ENCODE results near the gene RHBDD3. TPM values are rescaled to one million over a fixed set of nuclear protein-coding genes. Genes with fewer than 3 reads are reported as not detected.

RHBDD3 gene
- total and polyA plus RNA-seq, 2 of the 8 experiments (the other 6 are each of a cell fraction or from before 2014, with no cell fraction given): 72.1 to 117 TPM

DNA sequence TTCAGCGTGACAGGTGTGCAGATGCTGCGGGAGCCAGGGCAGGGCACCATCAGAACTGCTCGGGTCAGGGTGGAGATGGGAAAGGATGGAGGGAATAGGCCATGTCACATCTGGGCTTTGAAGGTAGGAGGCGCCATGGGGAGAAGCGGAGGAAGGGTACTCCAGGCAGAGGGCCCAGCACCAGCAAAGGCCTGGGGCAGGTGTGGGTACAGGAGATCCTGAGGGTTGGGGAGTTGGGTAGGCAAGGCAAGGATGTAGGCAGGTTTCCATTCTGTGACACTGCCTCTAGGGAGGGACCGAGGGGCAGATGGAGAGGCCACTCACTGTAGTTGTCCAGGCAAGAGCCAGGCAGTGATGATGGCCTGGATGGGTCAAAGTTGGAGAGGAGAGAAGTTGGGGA, 53.5 kb downstream of the RHBDD3 start:
- FAIRE-seq: no peak
- POLR2A ChIA-PET (ENCODE audit: partially characterized antibody): interaction anchor here (1.5 kb wide), 1 partner anchor 53 kb away, joined by 5 read pairs; no protein-coding TSS in a partner anchor
- CTCF ChIA-PET (ENCODE audit: partially characterized antibody): interaction anchor here (1.0 to 4.3 kb wide), 9 partner anchors 8 to 45 kb away, joined by 3 to 28 read pairs (median 5); partner anchors contain the start of gene EMID1

More for the DNA sequence above, 53.5 kb downstream of the RHBDD3 start:
- Histone ChIP-seq H3K14ac (ENCODE audit: insufficient read length) (no peak overlapping the region), H2AFZ (ENCODE audit: low read length) (no peak overlapping the region), H3K23me2 (ENCODE audit: low read depth, low read length) (no peaks in the 10 kb centered on the region), H3K4me2 (ENCODE audit: insufficient read depth in 1 of 2, low read depth in 2 of 2, low read length in 2 of 2) (no peak overlapping the region), H3K23ac (ENCODE audit: insufficient read length) (no peak overlapping the region), H2BK15ac (ENCODE audit: low read length) (0 out of 2 replicates have a peak overlapping the region, but pooled peaks have one; percentile 46), H3K79me1 (ENCODE audit: low read depth, low read length) (peaks cover 5% of the 10 kb centered on the region), H3K18ac (ENCODE audit: extremely low read depth, low read length) (no peak overlapping the region), H3K4ac (replicated peaks; ENCODE audit: insufficient read length, low read depth, low read length) (no peak overlapping the region), H3K4me3 (ENCODE audit: extremely low read depth in 1 of 4, insufficient read depth in 2 of 4, low read depth in 3 of 4, low read length in 4 of 4) (no peak overlapping the region), H2AK5ac (ENCODE audit: low read depth, low read length) (no peak overlapping the region), H3K79me2 (ENCODE audit: control insufficient read depth in 1 of 2, insufficient read depth in 2 of 2, low read length in 2 of 2) (no peaks in the 10 kb centered on the region), H3K9me3 (ENCODE audit: insufficient read depth in 2 of 2, low read depth in 1 of 2, low read length in 1 of 2) (no peaks in the 10 kb centered on the region), H2BK20ac (ENCODE audit: low read length) (no peak overlapping the region), H2BK120ac (replicated peaks; ENCODE audit: low read depth, low read length) (no peak overlapping the region), H2BK12ac (ENCODE audit: low read depth, low read length) (no peak overlapping the region), H4K8ac (ENCODE audit: extremely low read depth, insufficient read depth, low read length) (no peak overlapping the region), H2BK5ac (ENCODE audit: low read depth, low read length) (no peak overlapping the region), H4K20me1 (replicated peaks in 1 of 2; ENCODE audit: control insufficient read depth in 1 of 2, insufficient read depth in 2 of 2, low read length in 2 of 2) (peaks cover 0 to 3% of the 10 kb centered on the region in 2 experiments), H3K4me1 (replicated peaks in 1 of 4; ENCODE audit: control insufficient read depth in 3 of 4, insufficient read depth in 4 of 4, low read length in 3 of 4) (peaks cover 0 to 14% (median 6%) of the 10 kb centered on the region in 4 experiments; a peak in 6 of 7 replicates), H4K5ac (ENCODE audit: insufficient read length, low read depth, low read length) (no peak overlapping the region), H3K27ac (ENCODE audit: low read depth, low read length) (no peak overlapping the region), H3K36me3 (ENCODE audit: control insufficient read depth in 2 of 4, insufficient read depth in 4 of 4, low read length in 3 of 4) (no peaks in the 10 kb centered on the region), H4K91ac (replicated peaks; ENCODE audit: insufficient read length, low read length) (no peak overlapping the region), H3K9ac (replicated peaks in 1 of 4; ENCODE audit: extremely low read depth in 1 of 4, low read depth in 3 of 4, low read length in 3 of 4) (no peak overlapping the region), H3K27me3 (replicated peaks in 1 of 4; ENCODE audit: control insufficient read depth in 3 of 4, extremely low read depth in 1 of 4, insufficient read depth in 3 of 4, low read length in 3 of 4) (no peaks in the 10 kb centered on the region), H3K56ac (replicated peaks; ENCODE audit: insufficient read length, low read depth, low read length) (no peak overlapping the region)
- DNase-seq (ENCODE audit: low read depth in 1 of 2, low spot score in 2 of 2): no peak
- WGBS, 2 experiments (ENCODE audit: extremely low coverage in 1 of 2, insufficient coverage in 1 of 2, insufficient read length in 1 of 2, insufficient replicate concordance in 2 of 2, low coverage in 1 of 2, low lambda C conversion rate in 2 of 2, missing lambda C conversion rate in 1 of 2): 75% methylated on average over 5 of the region's 6 CpGs; no CpG with 5 or more reads in 1 of the 2 experiments
- peak in 1 of 2 experiments; percentile 3; a peak in 1 of 4 replicates for TF ChIP-seq RAD21 (IDR thresholded peaks at IDR 0.05 in 1 of 2, conservative IDR thresholded peaks at IDR 0.05 in 1 of 2; ENCODE audit: low read depth in 2 of 2, low read length in 2 of 2)
- no peak for TF ChIP-seq KDM4A (IDR thresholded peaks at IDR 0.05; ENCODE audit: low read depth, low read length, severe bottlenecking)
- TF ChIP-seq, protein P1, sequence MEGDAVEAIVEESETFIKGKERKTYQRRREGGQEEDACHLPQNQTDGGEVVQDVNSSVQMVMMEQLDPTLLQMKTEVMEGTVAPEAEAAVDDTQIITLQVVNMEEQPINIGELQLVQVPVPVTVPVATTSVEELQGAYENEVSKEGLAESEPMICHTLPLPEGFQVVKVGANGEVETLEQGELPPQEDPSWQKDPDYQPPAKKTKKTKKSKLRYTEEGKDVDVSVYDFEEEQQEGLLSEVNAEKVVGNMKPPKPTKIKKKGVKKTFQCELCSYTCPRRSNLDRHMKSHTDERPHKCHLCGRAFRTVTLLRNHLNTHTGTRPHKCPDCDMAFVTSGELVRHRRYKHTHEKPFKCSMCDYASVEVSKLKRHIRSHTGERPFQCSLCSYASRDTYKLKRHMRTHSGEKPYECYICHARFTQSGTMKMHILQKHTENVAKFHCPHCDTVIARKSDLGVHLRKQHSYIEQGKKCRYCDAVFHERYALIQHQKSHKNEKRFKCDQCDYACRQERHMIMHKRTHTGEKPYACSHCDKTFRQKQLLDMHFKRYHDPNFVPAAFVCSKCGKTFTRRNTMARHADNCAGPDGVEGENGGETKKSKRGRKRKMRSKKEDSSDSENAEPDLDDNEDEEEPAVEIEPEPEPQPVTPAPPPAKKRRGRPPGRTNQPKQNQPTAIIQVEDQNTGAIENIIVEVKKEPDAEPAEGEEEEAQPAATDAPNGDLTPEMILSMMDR (IDR thresholded peaks at IDR 0.05; ENCODE audit: control extremely low read depth in 1 of 3, insufficient read depth in 1 of 3, low read depth in 1 of 3, low read length in 3 of 3): peak; percentile 11 to 33 (median 31); a peak in 2 of 4 replicates
